B cell (primary cell): ENCODE results near the gene PLEKHG3. TPM values are rescaled to one million over a fixed set of nuclear protein-coding genes. Genes with fewer than 3 reads are reported as not detected.

Experiments
- ATAC-seq: fragments of 200-7000 bp; cut with Tn5 transposase; one replicate; pipeline ENCODE4 v1.10.0; 2021; ENCODE audit warnings: low read depth, mild to moderate bottlenecking, moderate number of reproducible peaks, moderate library complexity
- CTCF ChIA-PET: fragments of 350-600 bp; sonication (Branson Sonifier 250); formaldehyde crosslinking; loops from one replicate; lab custom pipeline; 2021; ENCODE audit warnings: antibody characterized with exemption, inconsistent platforms; lab: Charles Lee
- POLR2A ChIA-PET: fragments of 350-600 bp; sonication (Branson Sonifier 250); formaldehyde crosslinking; loops from one replicate; lab custom pipeline; 2021; ENCODE audit warnings: antibody characterized with exemption; lab: Charles Lee
- DNase-seq: peaks from one replicate; pipeline ENCODE4 v3.0.0; 2013
- H2AFZ ChIP-seq: 2 replicates; pipeline ENCODE4 v1.6.1; 2012; ENCODE audit warnings: mild to moderate bottlenecking, low read depth, low read length; ENCODE audit not compliant: insufficient read depth, poor library complexity, severe bottlenecking
- H3K27ac ChIP-seq, 2 donors: 1 replicate in 1 of 2; 2 replicates in 1 of 2; pipeline ENCODE4 v1.5.1; 2012 to 2013; ENCODE audit warnings: low read length in 2 of 2, mild to moderate bottlenecking in 2 of 2, moderate library complexity in 1 of 2
- H3K27me3 ChIP-seq, 4 experiments: fragments of 200-600 bp in 1 of 4; sonication (generic) in 1 of 4; replicated peaks in 1 of 4; 1 replicate in 2 of 4; 2 replicates in 2 of 4; pipeline versions ENCODE4 v1.6.1 to v1.7.0; 2013 to 2016; ENCODE audit warnings: low read length in 3 of 4, mild to moderate bottlenecking in 2 of 4, mixed read lengths in 1 of 4, moderate library complexity in 1 of 4; ENCODE audit not compliant: insufficient read depth in 4 of 4, control insufficient read depth in 3 of 4; ENCODE audit errors: control extremely low read depth in 1 of 4
- H3K36me3 ChIP-seq, 2 experiments: replicated peaks in 1 of 2; 1 replicate in 1 of 2; 2 replicates in 1 of 2; pipeline versions ENCODE4 v1.6.1 to v1.7.1; 2013; ENCODE audit warnings: low read length in 1 of 2; ENCODE audit not compliant: insufficient read depth in 2 of 2, control insufficient read depth in 1 of 2; ENCODE audit errors: control extremely low read depth in 1 of 2, extremely low read depth in 1 of 2
- H3K4me1 ChIP-seq, 2 donors: fragments of 200-600 bp in 1 of 2; sonication (generic) in 1 of 2; 1 replicate in 1 of 2; 2 replicates in 1 of 2; pipeline versions ENCODE4 v1.5.1 to v1.6.1; 2013 to 2017; ENCODE audit warnings: low read length in 2 of 2; ENCODE audit not compliant: control insufficient read depth in 2 of 2, insufficient read depth in 2 of 2
- H3K4me2 ChIP-seq: replicated peaks from 2 replicates; pipeline ENCODE3; 2012; ENCODE audit warnings: mild to moderate bottlenecking, low read depth, low read length; ENCODE audit not compliant: poor library complexity, severe bottlenecking
- H3K4me3 ChIP-seq, 5 experiments: fragments of 200-600 bp in 1 of 5; sonication (generic) in 1 of 5; 1 replicate in 3 of 5; 2 replicates in 2 of 5; pipeline versions ENCODE4 v1.5.1 to v1.7.0; 2011 to 2016; ENCODE audit warnings: low read length in 4 of 5, mild to moderate bottlenecking in 4 of 5, low read depth in 2 of 5, control low read depth in 1 of 5, moderate library complexity in 1 of 5; ENCODE audit not compliant: insufficient read depth in 1 of 5; ENCODE audit errors: control extremely low read depth in 1 of 5, extremely low read depth in 1 of 5
- H3K79me2 ChIP-seq: fragments of 200-600 bp; sonication (generic); one replicate; pipeline ENCODE4 v1.6.0; 2016; ENCODE audit warnings: low read length; ENCODE audit not compliant: control insufficient read depth, insufficient read depth
- H3K9ac ChIP-seq: fragments of 200-600 bp; sonication (generic); 2 replicates; pipeline ENCODE4 v1.6.1; 2017; ENCODE audit warnings: mild to moderate bottlenecking, low read length, moderate library complexity
- H3K9me3 ChIP-seq, 3 donors: one replicate each; pipeline versions ENCODE4 v1.6.1 to v1.7.1; 2013; ENCODE audit warnings: low read length in 2 of 3; ENCODE audit not compliant: control insufficient read depth in 2 of 3, insufficient read depth in 1 of 3; ENCODE audit errors: control extremely low read depth in 1 of 3
- H4K20me1 ChIP-seq: 2 replicates; pipeline ENCODE4 v1.6.0; 2012; ENCODE audit warnings: mild to moderate bottlenecking, low read length; ENCODE audit not compliant: insufficient read depth, control insufficient read depth, poor library complexity, severe bottlenecking
- H3K27ac Mint-ChIP-seq: one replicate; pipeline ENCODE4 v1.8.0; 2021; ENCODE audit warnings: mixed read lengths
- H3K27me3 Mint-ChIP-seq: one replicate; pipeline ENCODE4 v1.8.0; 2021; ENCODE audit warnings: mixed read lengths
- H3K4me1 Mint-ChIP-seq: one replicate; pipeline ENCODE4 v1.8.0; 2021; ENCODE audit warnings: mixed read lengths
- H3K4me3 Mint-ChIP-seq: one replicate; pipeline ENCODE4 v1.8.0; 2021; ENCODE audit warnings: mixed read lengths
- H3K9me3 Mint-ChIP-seq: one replicate; pipeline ENCODE4 v1.8.0; 2022; ENCODE audit warnings: mixed read lengths; ENCODE audit not compliant: insufficient read depth
- CTCF ChIP-seq: fragments of 200-600 bp; IDR thresholded peaks from one replicate; pipeline ENCODE4 v1.8.0; 2022; ENCODE audit warnings: antibody characterized with exemption, mild to moderate bottlenecking
- EZH2 ChIP-seq: IDR thresholded peaks from 2 replicates; pipeline ENCODE4 v1.6.1; 2012; ENCODE audit warnings: borderline replicate concordance, low read depth, mild to moderate bottlenecking, moderate library complexity, low read length; ENCODE audit not compliant: insufficient read depth, poor library complexity, severe bottlenecking
- WGBS: methylation state at CpG from one replicate; pipeline ENCODE4 v1.1.5; 2013; ENCODE audit warnings: missing lambda C conversion rate; ENCODE audit not compliant: insufficient coverage; 5-methylcytosine and 5-hydroxymethylcytosine counted together
- intact Hi-C: fragments of 100-400 bp; cut with micrococcal nuclease; formaldehyde crosslinking; loops from one replicate; pipeline ENCODE4 v1.10.0; 2022
- polyA plus RNA-seq: library from polyadenylated mRNA; depleted of rRNA; stranded (reverse); fragments of >200 nt; gene quantifications from 2 replicates; pipeline ENCODE4 v1.2.3, GENCODE V29; 2012
- total RNA-seq, 2 donors: library from RNA; stranded (reverse); fragments of 120-200 nt in 1 of 2; gene quantifications; 1 replicate in 1 of 2; 2 replicates in 1 of 2; pipeline versions ENCODE4 v1.2.3 to v1.2.4, GENCODE V29; 2013 to 2022

The PLEKHG3 gene
- total and polyA plus RNA-seq, 2 donors (not counting 1 experiment from before 2014, with no cell fraction given), result 0.12 to 0.25 TPM

GRCh38 chr14:64762044-64763034, 58.1 kb downstream of the PLEKHG3 start:
- CTCF ChIA-PET, result interaction anchor here (0.9 to 2.4 kb wide), 3 partner anchors 10 to 129 kb away, joined by 3 to 16 read pairs (median 4); no protein-coding TSS in a partner anchor
- Histone ChIP-seq H2AFZ (no peak overlapping the region), H3K79me2 (no peaks in the 10 kb centered on the region), H3K36me3 (no peaks in the 10 kb centered on the region), H3K27me3 (peaks cover 0 to 16% (median 6%) of the 10 kb centered on the region in 4 experiments), H3K9ac (no peak overlapping the region), H3K9me3 (no peaks in the 10 kb centered on the region), H3K4me3 (no peak overlapping the region), H3K4me2 (no peak overlapping the region), H3K27ac (no peak overlapping the region), H4K20me1 (no peaks in the 10 kb centered on the region), H3K4me1 (peaks cover 6% of the 10 kb centered on the region in 2 donors)
- POLR2A ChIA-PET, result no interaction called here
- Mint-ChIP-seq H3K27ac (no peak overlapping the region), H3K27me3 (peaks cover 39% of the 10 kb centered on the region), H3K9me3 (no peaks in the 10 kb centered on the region), H3K4me3 (no peak overlapping the region), H3K4me1 (peaks cover 13% of the 10 kb centered on the region)
- WGBS, result 46% methylated on average over 17 of the region's 19 CpGs
- TF ChIP-seq EZH2 (no peak), CTCF (no peak)
- ATAC-seq (no peak), DNase-seq (no peak)
- intact Hi-C loops, result loop anchor here (5.0 kb wide), 2 partner anchors 130 to 420 kb away; no protein-coding TSS in a partner anchor
